GM12878 (cell line): Measurements from ENCODE around the gene CFAP299. TPM values are rescaled to one million over a fixed set of nuclear protein-coding genes. Genes with fewer than 3 reads are reported as not detected.
"Not testable (repeated sequence)": the region's sequence is repeated elsewhere in the genome, so short reads cannot be mapped to it uniquely, and the experiment has no call there.

Experiments
- ATAC-seq: fragments of 200-7000 bp; cut with Tn5 transposase; 3 replicates; pipeline ENCODE4 v1.9.1; 2020; ENCODE audit warnings: mild to moderate bottlenecking, moderate library complexity
- BruUV-seq: library from RNA; stranded (reverse); fragments of 400-500 nt; replicated peaks from 2 replicates; lab custom pipeline; 2021; lab: Mats Ljungman, UMichigan
- CTCF ChIA-PET: fragments of 300-600 bp; sonication (Branson Sonifier 250); formaldehyde crosslinking; extraction: SDS; loops from one replicate; lab custom pipeline; 2021; ENCODE audit warnings: inconsistent platforms; lab: Yijun Ruan, JAX
- POLR2A ChIA-PET: fragments of 350-600 bp; formaldehyde crosslinking; extraction: SDS; loops from one replicate; lab custom pipeline; 2021; ENCODE audit warnings: inconsistent platforms; lab: Charles Lee
- RAD21 ChIA-PET: fragments of 300-600 bp; sonication (Branson Sonifier 250); formaldehyde crosslinking; loops from one replicate; lab custom pipeline; 2023; ENCODE audit warnings: antibody characterized with exemption; ENCODE audit not compliant: unreplicated experiment; lab: Charles Lee
- SMC1A ChIA-PET: fragments of 300-600 bp; sonication (Branson Sonifier 250); formaldehyde crosslinking; loops from one replicate; lab custom pipeline; 2023; ENCODE audit not compliant: unreplicated experiment, uncharacterized antibody; lab: Charles Lee
- DNase-seq: peaks from one replicate; pipeline ENCODE4 v3.0.0-alpha.2; 2011; ENCODE audit warnings: low read depth, low spot score
- FAIRE-seq: peaks from 3 replicates; lab custom pipeline; 2011; peaks lifted over from hg19 to GRCh38; lab: Jason Lieb, UNC
- H2AFZ ChIP-seq: 2 replicates; pipeline ENCODE4 v1.6.0; 2011; ENCODE audit warnings: low read depth, low read length, control low read depth; ENCODE audit not compliant: control insufficient read depth
- H3K27ac ChIP-seq: 2 replicates; pipeline ENCODE4 v1.5.1; 2011; ENCODE audit warnings: control low read depth; ENCODE audit not compliant: control insufficient read depth, insufficient read depth
- H3K27me3 ChIP-seq, 2 experiments: replicated peaks in 1 of 2; 2 replicates each; pipeline versions ENCODE4 v1.6.0 to v1.6.1; 2011; ENCODE audit warnings: low read length in 1 of 2; ENCODE audit not compliant: control insufficient read depth in 2 of 2, insufficient read depth in 2 of 2
- H3K36me3 ChIP-seq, 2 experiments: 2 replicates each; pipeline ENCODE4 v1.5.1; 2011; ENCODE audit warnings: low read length in 1 of 2; ENCODE audit not compliant: control insufficient read depth in 2 of 2, insufficient read depth in 2 of 2
- H3K4me1 ChIP-seq: 2 replicates; pipeline ENCODE4 v1.6.1; 2011; ENCODE audit warnings: mild to moderate bottlenecking, low read length, moderate library complexity, mixed read lengths; ENCODE audit not compliant: control insufficient read depth, insufficient read depth
- H3K4me2 ChIP-seq: 2 replicates; pipeline ENCODE4 v1.6.0; 2011; ENCODE audit warnings: control low read depth; ENCODE audit not compliant: control insufficient read depth, insufficient read depth
- H3K4me3 ChIP-seq: fragments of 200-600 bp; sonication (generic); 2 replicates; pipeline ENCODE4 v1.5.1; 2016
- H3K79me2 ChIP-seq: 2 replicates; pipeline ENCODE4 v1.6.0; 2011; ENCODE audit warnings: low read length; ENCODE audit not compliant: control insufficient read depth, insufficient read depth
- H3K9ac ChIP-seq: 2 replicates; pipeline ENCODE4 v1.8.0; 2011; ENCODE audit warnings: low read length, control low read depth, mixed read lengths; ENCODE audit not compliant: control insufficient read depth, insufficient read depth
- H3K9me3 ChIP-seq: replicated peaks from 3 replicates; pipeline ENCODE4 v1.5.1; 2011; ENCODE audit warnings: mild to moderate bottlenecking, low read length; ENCODE audit not compliant: control insufficient read depth, insufficient read depth
- H4K20me1 ChIP-seq: 2 replicates; pipeline ENCODE4 v1.6.0; 2011; ENCODE audit not compliant: control insufficient read depth, insufficient read depth
- WGBS: methylation state at CpG from one replicate; pipeline ENCODE4 v1.1.6; 2016; ENCODE audit warnings: low lambda C conversion rate; ENCODE audit not compliant: insufficient replicate concordance, insufficient coverage; ENCODE audit errors: missing lambda C conversion rate; 5-methylcytosine and 5-hydroxymethylcytosine counted together
- in situ Hi-C: fragments of 300-500 bp; cut with MboI; formaldehyde crosslinking; loops from 9 replicates; pipeline ENCODE4 v1.14.3; 2018; ENCODE audit warnings: mixed read lengths
- intact Hi-C: fragments of 100-400 bp; cut with micrococcal nuclease; formaldehyde crosslinking; loops from one replicate; pipeline ENCODE4 v1.14.2; 2022; ENCODE audit not compliant: unreplicated experiment
- polyA plus RNA-seq, 11 experiments: library from polyadenylated mRNA; depleted of rRNA in 4 of 11; unstranded in 6 of 11; stranded (reverse) in 5 of 11; fragments of >200 nt; fragmentation: Nextera tagmentation in 4 of 11; fragmentation: Illumina TruSeq in 1 of 11; extraction: Ambion mirVana in 4 of 11; extraction: Trizol in 1 of 11; gene quantifications; 1 replicate in 1 of 11; 2 replicates in 10 of 11; pipeline versions ENCODE4 v1.2.1 to v1.2.3, GENCODE V29; 2011 to 2016; ENCODE audit warnings: inconsistent platforms in 2 of 11, missing spikeins in 2 of 11, low read depth in 1 of 11
- total RNA-seq, 4 experiments: library from RNA; depleted of rRNA in 3 of 4; stranded (reverse); fragments of >200 nt in 3 of 4; fragmentation: Illumina TruSeq in 1 of 4; extraction: Trizol in 1 of 4; gene quantifications; 2 replicates each; pipeline versions ENCODE4 v1.2.1 to v1.2.3, GENCODE V29; 2013 to 2021
- TF ChIP-seq, protein P1 (sequence below): fragments of 450-650 bp; formaldehyde crosslinking; IDR thresholded peaks from 2 replicates; pipeline ENCODE4 v1.4.0; 2022; ENCODE audit warnings: mild to moderate bottlenecking, moderate library complexity

CFAP299 gene
- total and polyA plus RNA-seq, 10 of the 15 experiments (the other 5 are each of a cell fraction or from before 2014, with no cell fraction given) = 0.06 to 0.34 TPM; not detected in 8

DNA sequence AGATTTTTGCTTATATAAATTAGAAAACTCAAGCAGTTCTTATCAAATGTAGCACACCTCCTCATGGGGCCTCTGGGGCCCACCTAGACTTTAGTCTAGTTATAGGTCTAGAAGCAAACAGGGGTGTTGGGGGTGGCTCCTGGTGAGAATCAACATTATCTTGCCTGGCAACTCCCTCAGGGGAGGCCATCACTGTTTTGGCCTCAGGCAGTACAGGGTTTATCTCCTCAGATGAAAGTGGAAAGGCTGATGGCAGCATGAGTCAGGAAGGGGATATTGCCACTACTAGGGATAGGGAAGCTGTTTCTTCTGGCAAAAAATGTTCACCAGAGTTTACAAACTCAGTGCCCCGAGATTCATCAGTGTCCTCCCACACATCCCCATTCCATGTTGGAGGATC, 462.6 kb downstream of the CFAP299 start (continued):
- TF ChIP-seq, protein P1, sequence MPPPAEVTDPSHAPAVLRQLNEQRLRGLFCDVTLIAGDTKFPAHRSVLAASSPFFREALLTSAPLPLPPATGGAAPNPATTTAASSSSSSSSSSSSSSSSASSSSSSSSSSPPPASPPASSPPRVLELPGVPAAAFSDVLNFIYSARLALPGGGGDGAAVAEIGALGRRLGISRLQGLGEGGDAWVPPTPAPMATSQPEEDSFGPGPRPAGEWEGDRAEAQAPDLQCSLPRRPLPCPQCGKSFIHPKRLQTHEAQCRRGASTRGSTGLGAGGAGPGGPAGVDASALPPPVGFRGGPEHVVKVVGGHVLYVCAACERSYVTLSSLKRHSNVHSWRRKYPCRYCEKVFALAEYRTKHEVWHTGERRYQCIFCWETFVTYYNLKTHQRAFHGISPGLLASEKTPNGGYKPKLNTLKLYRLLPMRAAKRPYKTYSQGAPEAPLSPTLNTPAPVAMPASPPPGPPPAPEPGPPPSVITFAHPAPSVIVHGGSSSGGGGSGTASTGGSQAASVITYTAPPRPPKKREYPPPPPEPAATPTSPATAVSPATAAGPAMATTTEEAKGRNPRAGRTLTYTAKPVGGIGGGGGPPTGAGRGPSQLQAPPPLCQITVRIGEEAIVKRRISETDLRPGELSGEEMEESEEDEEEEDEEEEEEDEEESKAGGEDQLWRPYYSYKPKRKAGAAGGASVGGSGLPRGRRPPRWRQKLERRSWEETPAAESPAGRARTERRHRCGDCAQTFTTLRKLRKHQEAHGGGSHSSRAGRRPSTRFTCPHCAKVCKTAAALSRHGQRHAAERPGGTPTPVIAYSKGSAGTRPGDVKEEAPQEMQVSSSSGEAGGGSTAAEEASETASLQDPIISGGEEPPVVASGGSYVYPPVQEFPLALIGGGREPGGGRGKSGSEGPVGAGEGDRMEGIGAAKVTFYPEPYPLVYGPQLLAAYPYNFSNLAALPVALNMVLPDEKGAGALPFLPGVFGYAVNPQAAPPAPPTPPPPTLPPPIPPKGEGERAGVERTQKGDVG (CRISPR knock-in tag) = no peak

DNA sequence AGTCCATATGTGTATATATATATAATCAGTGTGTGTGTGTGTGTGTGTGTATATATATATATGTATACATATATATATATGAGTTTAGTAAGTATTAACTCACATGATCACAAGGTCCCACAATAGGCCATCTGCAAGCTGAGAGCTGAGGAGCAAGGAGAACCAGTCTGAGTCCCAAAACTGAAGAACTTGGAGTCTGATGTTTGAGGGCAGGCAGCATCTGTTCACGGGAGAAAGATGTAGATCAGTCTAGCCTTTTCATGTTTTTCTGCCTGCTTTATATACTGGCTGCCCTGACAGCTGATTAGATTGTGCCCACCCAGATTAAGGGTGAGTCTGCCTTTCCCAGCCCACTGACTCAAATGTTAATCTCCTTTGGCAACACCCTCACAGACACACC, 465.2 kb downstream of the CFAP299 start:
- BruUV-seq, FAIRE-seq, DNase-seq, RAD21 ChIA-PET, H4K20me1 ChIP-seq, POLR2A ChIA-PET, H3K79me2 ChIP-seq, H3K27ac ChIP-seq, H3K4me1 ChIP-seq, H3K9ac ChIP-seq, H3K9me3 ChIP-seq, intact Hi-C loops, in situ Hi-C loops, H3K4me3 ChIP-seq, H2AFZ ChIP-seq, H3K4me2 ChIP-seq, ATAC-seq, H3K27me3 ChIP-seq, H3K36me3 ChIP-seq: not testable (repeated sequence)
- ChIA-PET SMC1A (interaction anchor here (0.6 kb wide), 1 partner anchor 406 kb away, joined by 4 read pairs; no protein-coding TSS in a partner anchor), CTCF (interaction anchor here (0.7 kb wide), 1 partner anchor 83 kb away, joined by 4 read pairs; no protein-coding TSS in a partner anchor)
- WGBS = 85% methylated on average over 1 of the region's 1 CpG
